ENCODE measurements around the gene AKAP12.

The AKAP12 gene

GRCh38 chr6:151384151-151384550 lies 144.4 kb downstream of the AKAP12 start:
- Histone ChIP-seq H3K4me1 (ENCODE audit: insufficient read depth, insufficient read length) (no peaks in the 10 kb centered on the region), H3K4me3 (ENCODE audit: insufficient read length, low read depth) (no peak overlapping the region), H3K9ac (ENCODE audit: insufficient read length, low read depth) (no peak overlapping the region), H3K36me3 (ENCODE audit: insufficient read depth, insufficient read length, low read length) (peaks cover 35% of the 10 kb centered on the region), H3K27me3 (ENCODE audit: insufficient read depth, insufficient read length) (no peaks in the 10 kb centered on the region), H3K9me3 (ENCODE audit: insufficient read depth, low read length) (no peaks in the 10 kb centered on the region)
- no peak for DNase-seq (ENCODE audit: low read depth, low spot score)
- TF ChIP-seq ZNF274 (IDR thresholded peaks at IDR 0.05; ENCODE audit: low read depth, low read length) (no peak), SUZ12 (IDR thresholded peaks at IDR 0.05; ENCODE audit: extremely low read depth, insufficient read depth, insufficient read length) (no peak), YY1 (IDR thresholded peaks at IDR 0.05; ENCODE audit: insufficient read depth, insufficient read length) (no peak)

GRCh38 chr6:151385177-151385576 lies 145.4 kb downstream of the AKAP12 start:
- H3K4me1 ChIP-seq (ENCODE audit: insufficient read depth, insufficient read length), result no peaks in the 10 kb centered on the region
- TF ChIP-seq ZNF274 (IDR thresholded peaks at IDR 0.05; ENCODE audit: low read depth, low read length), result no peak
- TF ChIP-seq YY1 (IDR thresholded peaks at IDR 0.05; ENCODE audit: insufficient read depth, insufficient read length), result no peak
- TF ChIP-seq SUZ12 (IDR thresholded peaks at IDR 0.05; ENCODE audit: extremely low read depth, insufficient read depth, insufficient read length), result no peak
- no peak overlapping the region for H3K9ac ChIP-seq (ENCODE audit: insufficient read length, low read depth)
- DNase-seq (ENCODE audit: low read depth, low spot score), result no peak
- peaks cover 35% of the 10 kb centered on the region for H3K36me3 ChIP-seq (ENCODE audit: insufficient read depth, insufficient read length, low read length)
- H3K27me3 ChIP-seq (ENCODE audit: insufficient read depth, insufficient read length), result no peaks in the 10 kb centered on the region
- no peak overlapping the region for H3K4me3 ChIP-seq (ENCODE audit: insufficient read length, low read depth)
- no peaks in the 10 kb centered on the region for H3K9me3 ChIP-seq (ENCODE audit: insufficient read depth, low read length)

- DNase-seq (ENCODE audit: low read depth, low spot score), result no peak
- H3K4me1 ChIP-seq (ENCODE audit: insufficient read depth, insufficient read length), result no peaks in the 10 kb centered on the region
- H3K9me3 ChIP-seq (ENCODE audit: insufficient read depth, low read length), result no peaks in the 10 kb centered on the region
- H3K27me3 ChIP-seq (ENCODE audit: insufficient read depth, insufficient read length), result no peaks in the 10 kb centered on the region
- H3K4me3 ChIP-seq (ENCODE audit: insufficient read length, low read depth), result no peak overlapping the region
- TF ChIP-seq SUZ12 (IDR thresholded peaks at IDR 0.05; ENCODE audit: extremely low read depth, insufficient read depth, insufficient read length), result no peak
- no peak for TF ChIP-seq YY1 (IDR thresholded peaks at IDR 0.05; ENCODE audit: insufficient read depth, insufficient read length)
- no peak for TF ChIP-seq ZNF274 (IDR thresholded peaks at IDR 0.05; ENCODE audit: low read depth, low read length)
- no peak overlapping the region for H3K9ac ChIP-seq (ENCODE audit: insufficient read length, low read depth)
- peaks cover 35% of the 10 kb centered on the region for H3K36me3 ChIP-seq (ENCODE audit: insufficient read depth, insufficient read length, low read length)
Observed at GRCh38 chr6:151387175-151387970, 147.6 kb downstream of the AKAP12 start.

GRCh38 chr6:151388236-151388635 lies 148.5 kb downstream of the AKAP12 start:
- Histone ChIP-seq H3K4me1 (ENCODE audit: insufficient read depth, insufficient read length) (no peaks in the 10 kb centered on the region), H3K9ac (ENCODE audit: insufficient read length, low read depth) (no peak overlapping the region), H3K4me3 (ENCODE audit: insufficient read length, low read depth) (no peak overlapping the region), H3K27me3 (ENCODE audit: insufficient read depth, insufficient read length) (no peaks in the 10 kb centered on the region), H3K36me3 (ENCODE audit: insufficient read depth, insufficient read length, low read length) (peaks cover 36% of the 10 kb centered on the region), H3K9me3 (ENCODE audit: insufficient read depth, low read length) (no peaks in the 10 kb centered on the region)
- no peak for DNase-seq (ENCODE audit: low read depth, low spot score)
- TF ChIP-seq SUZ12 (IDR thresholded peaks at IDR 0.05; ENCODE audit: extremely low read depth, insufficient read depth, insufficient read length) (no peak), ZNF274 (IDR thresholded peaks at IDR 0.05; ENCODE audit: low read depth, low read length) (no peak), YY1 (IDR thresholded peaks at IDR 0.05; ENCODE audit: insufficient read depth, insufficient read length) (no peak)

GRCh38 chr6:151388997-151389617 lies 149.3 kb downstream of the AKAP12 start:
- DNase-seq (ENCODE audit: low read depth, low spot score), result no peak
- TF ChIP-seq ZNF274 (IDR thresholded peaks at IDR 0.05; ENCODE audit: low read depth, low read length) (no peak), YY1 (IDR thresholded peaks at IDR 0.05; ENCODE audit: insufficient read depth, insufficient read length) (no peak), SUZ12 (IDR thresholded peaks at IDR 0.05; ENCODE audit: extremely low read depth, insufficient read depth, insufficient read length) (no peak)
- Histone ChIP-seq H3K4me3 (ENCODE audit: insufficient read length, low read depth) (peak overlapping the region; percentile 72), H3K9me3 (ENCODE audit: insufficient read depth, low read length) (no peaks in the 10 kb centered on the region), H3K9ac (ENCODE audit: insufficient read length, low read depth) (peak overlapping the region; percentile 95), H3K27me3 (ENCODE audit: insufficient read depth, insufficient read length) (no peaks in the 10 kb centered on the region), H3K36me3 (ENCODE audit: insufficient read depth, insufficient read length, low read length) (peaks cover 34% of the 10 kb centered on the region), H3K4me1 (ENCODE audit: insufficient read depth, insufficient read length) (no peaks in the 10 kb centered on the region)

- TF ChIP-seq SUZ12 (IDR thresholded peaks at IDR 0.05; ENCODE audit: extremely low read depth, insufficient read depth, insufficient read length) (no peak), ZNF274 (IDR thresholded peaks at IDR 0.05; ENCODE audit: low read depth, low read length) (no peak), YY1 (IDR thresholded peaks at IDR 0.05; ENCODE audit: insufficient read depth, insufficient read length) (no peak)
- Histone ChIP-seq H3K4me3 (ENCODE audit: insufficient read length, low read depth) (peak overlapping the region; percentile 72), H3K27me3 (ENCODE audit: insufficient read depth, insufficient read length) (no peaks in the 10 kb centered on the region), H3K9me3 (ENCODE audit: insufficient read depth, low read length) (no peaks in the 10 kb centered on the region), H3K36me3 (ENCODE audit: insufficient read depth, insufficient read length, low read length) (peaks cover 29% of the 10 kb centered on the region), H3K9ac (ENCODE audit: insufficient read length, low read depth) (peak overlapping the region; percentile 95), H3K4me1 (ENCODE audit: insufficient read depth, insufficient read length) (no peaks in the 10 kb centered on the region)
- DNase-seq (ENCODE audit: low read depth, low spot score), result no peak
Observed at GRCh38 chr6:151389618-151390275, 150.0 kb downstream of the AKAP12 start.
